HEK293T (cell line): ENCODE data around the gene NINJ2.

Source experiments
- FOXA1 ChIP-seq: fragments of 450-650 bp; IDR thresholded peaks from 2 replicates; pipeline ENCODE4 v1.6.1; 2016; ENCODE audit warnings: mild to moderate bottlenecking
- PKNOX1 ChIP-seq: fragments of 450-650 bp; IDR thresholded peaks from 2 replicates; pipeline ENCODE4 v1.6.1; 2016
- TARDBP ChIP-seq: fragments of 450-650 bp; IDR thresholded peaks from 2 replicates; pipeline ENCODE4 v1.6.1; 2016
- ZNF384 ChIP-seq: fragments of 450-650 bp; IDR thresholded peaks from 2 replicates; pipeline ENCODE4 v1.6.1; 2016

GRCh38 chr12:599756-600155 is 63.5 kb downstream of the NINJ2 start:
- TF ChIP-seq FOXA1 (no peak), PKNOX1 (no peak), ZNF384 (no peak), TARDBP (no peak)
